Activated CD4-positive, alpha-beta T cell treated with anti-CD3 and anti-CD28 coated beads for 48 hours (primary cell): ENCODE results near the gene NHLRC4.

Experiments used
- DNase-seq: peaks from one replicate; pipeline ENCODE4 v3.0.0-alpha.2; 2020

The NHLRC4 gene

DNA sequence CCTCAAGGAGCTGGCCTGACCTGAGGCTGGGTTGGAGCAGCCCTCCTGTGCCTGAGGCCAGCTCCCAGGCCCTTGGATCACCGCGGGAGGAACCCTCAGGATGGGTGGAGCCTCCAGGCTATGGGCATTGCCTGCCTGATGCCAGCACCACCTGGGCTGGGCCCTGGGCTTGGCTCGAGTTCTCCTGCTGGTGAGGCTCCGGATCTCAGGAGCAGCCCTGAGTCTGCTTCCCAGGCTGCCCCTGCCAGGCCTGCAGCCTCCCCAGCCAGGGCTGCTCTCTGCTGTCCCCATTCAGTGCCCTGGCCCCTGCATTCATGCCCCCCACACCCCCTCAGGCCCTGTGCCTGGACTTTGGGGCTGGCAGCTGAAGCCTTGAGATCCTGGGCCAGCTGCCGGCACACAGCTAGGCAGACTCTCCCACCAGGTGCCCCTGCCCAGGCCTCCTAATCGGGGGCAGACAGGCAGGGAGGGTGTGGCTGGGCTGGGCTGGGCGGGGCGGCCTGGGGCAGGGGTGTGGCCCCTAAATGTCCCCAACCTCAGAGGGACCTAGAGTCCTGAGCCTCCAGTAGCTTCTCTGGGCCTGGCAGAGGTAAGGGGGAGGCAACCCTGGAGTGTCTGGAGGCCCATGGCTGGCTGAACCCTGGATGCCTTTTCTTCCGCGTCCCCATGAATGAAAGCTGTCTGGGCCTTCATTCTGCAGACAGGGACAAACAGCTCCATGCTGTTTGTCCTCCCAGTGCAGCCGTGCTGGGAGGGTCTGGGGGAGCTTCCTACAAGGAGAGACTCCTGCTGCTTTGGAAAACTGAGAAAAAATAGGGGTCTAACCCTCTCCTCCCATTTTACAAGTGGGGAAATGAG, 1.8 kb downstream of the NHLRC4 start:
- no peak for DNase-seq

DNA sequence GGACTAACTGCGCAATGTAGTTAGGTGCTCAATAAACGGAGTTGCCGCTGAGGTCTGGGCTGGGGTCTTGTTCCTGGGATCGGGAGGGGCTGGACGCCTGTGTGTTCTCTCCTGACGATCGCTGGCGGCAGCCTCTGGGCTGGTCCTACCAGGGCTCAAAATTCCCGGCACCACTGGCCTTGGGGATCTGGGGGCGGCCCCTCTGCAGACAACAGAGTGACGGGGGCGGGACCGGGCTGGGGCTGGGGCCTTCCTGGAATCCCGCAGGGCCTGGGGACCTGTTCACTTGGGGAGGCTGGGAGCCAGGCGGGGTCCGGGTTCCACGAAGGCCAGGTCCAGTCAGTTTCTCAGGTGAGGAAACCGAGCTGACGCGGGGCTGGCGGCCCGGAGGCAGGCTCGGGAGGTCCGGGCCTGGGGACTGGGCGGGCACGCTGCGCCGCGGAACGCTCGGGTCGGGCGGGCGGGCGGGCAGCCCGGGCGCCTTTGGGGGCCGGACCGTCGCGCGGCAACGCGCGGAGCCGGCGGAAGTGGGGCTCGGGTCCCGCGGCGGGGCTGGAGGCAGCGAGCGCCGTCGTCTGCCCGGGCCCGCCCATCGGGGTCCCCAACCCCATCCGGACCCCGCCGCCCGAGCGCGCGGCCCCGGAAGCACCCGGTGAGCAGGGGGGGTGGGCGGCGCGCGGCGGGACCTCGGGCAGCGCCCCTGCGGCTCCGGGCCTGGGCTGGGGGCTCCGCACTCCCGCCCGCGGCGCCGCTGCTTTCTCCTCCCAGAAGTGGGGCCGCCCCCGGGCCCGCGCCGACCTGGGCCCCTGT, 2.8 kb downstream of the NHLRC4 start, which contains the start of gene PIGQ:
TSS of gene PIGQ (plus strand) at position 524 of the 810 bp plus-strand sequence. CDS start 4,107 bp downstream, outside the sequence.
- DNase-seq: peak; percentile 72

DNA sequence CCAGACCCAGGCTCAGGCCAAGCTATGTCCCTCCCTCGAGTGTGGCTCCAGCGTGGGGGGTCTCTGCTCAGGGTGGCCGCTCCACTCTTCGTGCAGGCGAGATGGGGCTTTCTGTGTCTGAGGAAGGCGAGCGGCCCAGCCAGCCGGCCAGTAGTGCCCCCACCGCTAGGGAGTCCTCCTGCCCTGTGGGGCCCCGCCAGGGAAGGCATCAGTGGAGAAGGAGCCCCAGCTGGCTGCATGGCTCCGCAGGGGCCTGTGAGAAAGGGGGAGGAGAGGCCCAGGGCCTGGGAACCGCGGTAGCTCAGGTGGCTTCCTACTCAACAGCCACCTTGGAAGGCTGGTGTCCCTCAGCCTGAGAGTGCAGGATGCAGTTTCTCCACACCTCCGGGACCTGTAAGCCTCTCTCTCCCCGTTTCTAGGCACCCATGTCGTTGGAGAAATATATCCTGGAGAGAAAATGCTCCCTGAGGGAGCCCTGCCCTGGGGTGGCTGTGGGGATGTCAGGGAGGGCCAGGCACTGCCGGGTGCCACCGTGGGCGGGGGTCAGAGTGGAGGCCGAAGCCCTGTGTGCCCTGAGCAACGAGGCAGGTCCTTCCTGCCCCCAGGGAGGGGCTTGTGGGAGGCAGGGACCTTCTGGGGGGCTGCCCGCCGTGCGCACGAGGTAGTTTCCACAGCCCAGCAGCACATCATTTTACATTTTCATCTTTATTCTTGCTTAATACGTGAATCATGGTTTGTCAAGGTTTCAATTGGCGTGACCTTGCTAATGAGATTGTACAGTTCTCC, 6.3 kb downstream of the NHLRC4 start:
- DNase-seq: no peak

DNA sequence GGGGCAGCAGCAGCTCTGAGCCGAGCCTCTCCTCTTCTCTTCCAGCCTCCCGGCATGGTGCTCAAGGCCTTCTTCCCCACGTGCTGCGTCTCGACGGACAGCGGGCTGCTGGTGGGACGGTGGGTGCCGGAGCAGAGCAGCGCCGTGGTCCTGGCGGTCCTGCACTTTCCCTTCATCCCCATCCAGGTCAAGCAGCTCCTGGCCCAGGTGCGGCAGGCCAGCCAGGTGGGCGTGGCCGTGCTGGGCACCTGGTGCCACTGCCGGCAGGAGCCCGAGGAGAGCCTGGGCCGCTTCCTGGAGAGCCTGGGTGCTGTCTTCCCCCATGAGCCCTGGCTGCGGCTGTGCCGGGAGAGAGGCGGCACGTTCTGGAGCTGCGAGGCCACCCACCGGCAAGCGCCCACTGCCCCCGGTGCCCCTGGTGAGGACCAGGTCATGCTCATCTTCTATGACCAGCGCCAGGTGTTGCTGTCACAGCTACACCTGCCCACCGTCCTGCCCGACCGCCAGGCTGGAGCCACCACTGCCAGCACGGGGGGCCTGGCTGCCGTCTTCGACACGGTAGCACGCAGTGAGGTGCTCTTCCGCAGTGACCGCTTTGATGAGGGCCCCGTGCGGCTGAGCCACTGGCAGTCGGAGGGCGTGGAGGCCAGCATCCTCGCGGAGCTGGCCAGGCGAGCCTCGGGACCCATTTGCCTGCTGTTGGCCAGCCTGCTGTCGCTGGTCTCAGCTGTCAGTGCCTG, 7.4 kb downstream of the NHLRC4 start:
- DNase-seq: no peak

DNA sequence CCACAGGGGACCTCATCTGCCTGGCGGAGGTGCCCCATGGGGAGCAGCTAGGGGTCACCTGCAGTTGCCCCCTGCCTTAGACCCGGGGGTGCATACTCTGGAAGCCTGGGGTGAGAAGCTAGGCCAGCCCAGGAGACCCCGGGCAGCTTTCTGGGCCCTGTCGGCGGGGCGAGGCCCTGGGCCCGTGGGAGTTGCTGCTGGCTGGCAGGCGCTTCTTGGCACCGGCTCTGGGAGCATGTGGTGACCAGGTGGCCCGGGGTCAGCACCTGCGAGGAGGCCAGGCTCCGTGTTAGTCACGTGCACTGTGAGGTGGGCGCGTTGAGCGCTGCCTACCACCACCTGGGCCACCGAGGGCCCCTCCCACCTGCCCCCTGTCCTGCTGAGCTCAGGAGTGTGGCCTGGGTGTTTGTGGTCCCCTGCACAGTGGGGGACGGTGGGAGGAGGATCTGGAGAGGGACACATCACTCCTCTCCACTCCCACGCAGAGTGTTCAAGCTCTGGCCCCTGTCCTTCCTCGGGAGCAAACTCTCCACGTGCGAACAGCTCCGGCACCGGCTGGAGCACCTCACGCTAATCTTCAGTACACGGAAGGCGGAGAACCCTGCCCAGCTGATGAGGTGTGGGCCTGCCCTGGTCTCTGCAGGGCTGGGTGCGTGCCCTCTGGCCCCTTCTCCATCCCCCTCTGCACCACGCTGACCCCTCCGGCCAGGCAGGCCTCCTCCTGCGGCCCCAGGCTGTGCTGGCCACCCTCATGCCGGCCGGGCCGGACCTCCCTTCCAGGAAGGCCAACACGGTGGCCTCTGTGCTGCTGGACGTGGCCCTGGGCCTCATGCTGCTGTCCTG, 8.8 kb downstream of the NHLRC4 start:
- DNase-seq: no peak

DNA sequence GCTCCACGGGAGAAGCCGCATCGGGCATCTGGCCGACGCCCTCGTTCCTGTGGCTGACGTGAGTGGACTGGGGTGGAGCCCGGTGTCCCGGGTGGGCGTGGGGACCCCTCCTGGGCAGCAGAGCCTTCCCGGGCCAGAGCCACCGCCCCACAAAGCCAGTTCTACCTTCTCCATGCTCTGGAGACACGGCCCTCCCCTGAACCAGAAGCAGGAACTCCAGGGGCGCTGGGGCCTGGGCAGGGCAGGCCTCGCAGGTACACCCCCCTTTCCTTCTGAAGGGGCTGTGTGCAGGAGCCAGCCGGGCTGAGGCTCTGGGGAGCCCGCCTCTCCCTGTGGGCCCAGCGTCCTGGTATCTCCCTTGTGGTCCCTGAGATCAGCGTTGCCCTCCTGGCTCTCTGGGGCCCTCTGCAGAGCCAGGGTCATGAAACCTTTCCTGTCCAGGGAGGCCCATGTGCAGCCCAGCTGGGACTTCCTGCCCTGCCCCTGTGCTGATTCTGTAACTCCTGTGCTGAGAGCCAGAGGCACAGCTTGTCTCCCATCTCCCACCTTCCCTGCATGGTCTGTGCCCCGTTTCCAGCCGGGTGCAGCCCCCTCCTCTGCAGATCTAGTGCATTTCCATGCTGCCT, 9.5 kb downstream of the NHLRC4 start:
- no peak for DNase-seq

DNA sequence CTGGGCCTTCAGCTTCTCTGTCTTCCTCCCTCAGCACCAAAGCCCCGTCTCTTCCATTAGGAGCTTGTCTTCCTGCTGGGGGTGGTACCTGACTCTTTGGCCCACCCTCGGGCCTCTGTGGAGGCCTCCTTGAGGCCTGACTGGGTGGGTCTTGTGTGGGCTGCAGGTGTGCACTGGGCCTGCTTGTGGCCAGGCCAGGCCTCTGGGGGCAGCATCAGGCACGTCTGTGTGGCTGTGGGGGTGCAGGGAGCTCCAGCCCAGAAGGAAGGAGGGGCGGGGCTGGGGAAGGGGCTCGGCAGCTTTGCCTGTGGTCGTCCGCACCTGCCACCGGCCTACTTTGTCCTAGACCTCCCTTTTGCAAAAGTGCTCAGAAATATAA, 10.0 kb downstream of the NHLRC4 start:
- no peak for DNase-seq

DNA sequence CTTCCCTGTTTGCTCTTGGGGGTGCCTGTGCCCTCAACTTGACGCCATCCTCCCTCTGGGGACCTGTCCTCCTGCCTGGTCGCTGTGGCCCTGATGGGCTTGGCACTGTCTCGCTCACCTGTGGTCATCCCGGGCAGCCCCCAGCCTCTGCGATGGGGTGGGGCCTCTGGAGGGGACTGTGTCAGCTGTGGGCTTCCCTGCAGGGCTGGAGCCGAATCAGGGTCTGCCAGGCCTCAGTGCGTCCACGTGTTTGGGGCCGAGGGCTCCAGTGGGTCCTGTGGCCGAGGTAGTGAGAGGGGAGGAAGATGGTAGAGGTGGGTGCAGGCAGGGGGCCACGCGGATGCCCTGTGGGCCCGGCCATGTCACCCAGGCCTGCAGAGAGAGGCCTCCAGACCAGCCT, 11.0 kb downstream of the NHLRC4 start:
- no peak for DNase-seq

DNA sequence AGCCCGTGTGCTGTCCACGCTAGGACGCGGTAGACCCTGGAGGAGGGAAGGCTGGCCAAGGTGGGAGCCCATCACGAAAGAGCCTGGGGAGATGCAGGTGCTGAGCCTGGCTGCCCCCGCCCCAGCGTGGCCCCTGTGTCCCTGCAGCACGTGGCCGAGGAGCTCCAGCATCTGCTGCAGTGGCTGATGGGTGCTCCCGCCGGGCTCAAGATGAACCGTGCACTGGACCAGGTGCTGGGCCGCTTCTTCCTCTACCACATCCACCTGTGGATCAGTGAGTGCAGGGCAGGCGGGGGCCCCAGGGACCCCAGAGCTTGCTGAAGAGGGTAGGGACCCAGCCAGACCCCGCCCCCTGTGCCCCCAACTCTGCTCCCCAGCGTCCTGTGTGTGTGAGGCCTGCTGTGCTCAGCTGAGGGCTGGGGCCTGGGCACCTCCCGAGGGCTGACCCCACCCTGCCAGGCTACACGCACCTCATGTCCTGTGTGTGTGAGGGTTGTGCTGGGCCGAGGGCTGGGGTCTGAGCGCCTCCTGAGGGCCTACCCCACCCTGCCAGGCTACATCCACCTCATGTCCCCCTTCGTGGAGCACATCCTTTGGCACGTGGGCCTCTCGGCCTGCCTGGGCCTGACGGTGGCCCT, 11.5 kb downstream of the NHLRC4 start:
- DNase-seq: no peak

DNA sequence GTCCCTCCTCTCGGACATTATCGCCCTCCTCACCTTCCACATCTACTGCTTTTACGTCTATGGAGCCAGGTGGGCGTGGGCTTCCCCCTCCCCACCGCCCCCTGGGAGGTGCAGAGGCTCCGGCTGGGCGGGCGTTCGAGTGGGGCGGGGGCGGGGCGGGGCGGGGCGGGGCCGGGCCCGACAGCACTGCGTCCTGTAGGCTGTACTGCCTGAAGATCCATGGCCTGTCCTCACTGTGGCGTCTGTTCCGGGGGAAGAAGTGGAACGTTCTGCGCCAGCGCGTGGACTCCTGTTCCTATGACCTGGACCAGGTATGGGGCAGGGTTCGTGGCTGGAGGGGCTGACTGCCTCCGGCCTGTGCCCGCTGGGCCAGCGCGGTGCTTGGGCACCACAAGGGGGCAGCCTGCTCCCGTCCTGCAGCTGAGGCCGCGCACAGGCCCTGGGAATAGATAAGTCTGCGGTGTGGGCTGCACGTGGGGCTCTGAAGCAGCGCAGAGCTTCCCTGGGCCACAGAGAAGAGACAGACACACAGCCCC, 12.1 kb downstream of the NHLRC4 start:
- DNase-seq: peak; percentile 79

DNA sequence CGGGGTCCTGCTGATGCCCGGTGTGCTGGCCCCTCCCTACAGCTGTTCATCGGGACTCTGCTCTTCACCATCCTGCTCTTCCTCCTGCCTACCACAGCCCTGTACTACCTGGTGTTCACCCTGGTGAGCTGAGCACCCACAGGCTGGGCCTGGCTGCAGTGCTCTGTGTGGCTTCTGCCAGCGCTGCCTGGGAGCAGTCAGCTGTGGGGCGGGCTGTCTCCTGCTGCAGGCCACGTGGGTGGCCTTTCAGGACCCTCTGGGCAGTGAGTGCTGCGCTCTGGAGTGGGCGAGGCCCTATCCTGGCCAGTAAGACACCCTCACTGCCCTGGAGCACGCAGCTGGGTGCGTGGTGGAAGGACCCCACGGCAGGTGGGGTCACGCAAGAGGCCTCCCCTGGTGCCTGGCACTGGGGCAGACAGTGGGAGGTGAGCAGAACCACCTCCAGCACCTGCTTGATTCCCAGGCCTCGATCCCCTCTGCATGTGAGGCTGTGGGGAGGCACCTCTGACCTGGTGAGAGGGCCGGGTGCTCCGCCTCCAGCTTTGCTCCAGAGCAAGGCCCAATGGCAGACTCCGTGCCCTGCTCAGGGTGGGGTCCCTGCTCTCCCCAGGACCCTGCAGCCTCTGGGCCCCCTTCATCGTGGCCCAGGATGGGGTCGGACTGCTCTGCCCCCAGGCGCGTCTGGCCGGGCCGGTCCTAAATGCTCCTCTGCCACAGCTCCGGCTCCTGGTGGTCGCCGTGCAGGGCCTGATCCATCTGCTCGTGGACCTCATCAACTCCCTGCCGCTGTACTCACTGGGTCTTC, 13.5 kb downstream of the NHLRC4 start:
- no peak for DNase-seq

DNA sequence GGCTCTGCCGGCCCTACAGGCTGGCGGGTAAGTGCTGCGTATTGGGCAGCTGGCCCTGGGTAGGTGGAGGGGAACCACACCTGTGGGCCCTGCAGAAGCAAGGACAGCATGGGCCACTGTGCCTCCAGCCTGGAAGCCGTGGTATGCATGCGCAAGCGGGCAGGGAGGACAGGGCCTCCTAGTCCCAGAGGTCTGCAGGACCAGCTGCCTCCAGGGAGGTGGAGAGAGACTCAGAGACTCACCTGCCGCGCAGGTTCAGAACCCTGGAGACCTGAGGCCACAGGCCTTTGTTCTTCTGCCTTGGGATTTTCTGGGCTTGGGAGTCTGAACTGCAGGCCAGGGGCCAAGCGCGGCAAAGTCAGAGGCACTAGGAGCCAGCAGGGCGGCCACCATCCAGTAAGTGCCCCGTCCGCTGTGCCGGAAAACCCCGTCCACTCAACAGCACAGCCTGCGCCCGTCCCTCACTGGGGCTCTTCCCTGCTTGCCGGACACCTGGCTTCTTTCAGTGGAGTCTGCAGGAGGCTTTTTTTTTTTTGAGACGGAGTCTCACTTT, 14.2 kb downstream of the NHLRC4 start:
- no peak for DNase-seq

DNA sequence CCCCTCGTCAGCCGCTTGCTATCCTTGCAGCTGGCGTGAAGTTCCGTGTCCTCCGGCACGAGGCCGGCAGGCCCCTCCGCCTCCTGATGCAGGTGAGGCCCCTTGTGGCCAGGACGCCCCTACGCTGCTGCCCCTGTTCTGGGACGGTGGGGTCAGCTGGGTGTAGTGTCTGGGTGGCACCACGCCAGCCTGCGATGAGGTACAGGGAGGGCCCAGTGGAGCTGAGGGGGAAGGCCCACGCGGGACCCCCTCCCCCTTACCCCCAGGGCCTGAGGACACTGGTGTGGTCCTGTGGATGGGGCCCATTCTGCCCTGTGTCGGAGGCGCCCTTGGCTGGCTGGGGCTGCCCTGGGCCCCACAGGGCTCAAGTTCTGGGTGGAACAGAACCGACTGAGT, 15.4 kb downstream of the NHLRC4 start:
- DNase-seq: no peak

DNA sequence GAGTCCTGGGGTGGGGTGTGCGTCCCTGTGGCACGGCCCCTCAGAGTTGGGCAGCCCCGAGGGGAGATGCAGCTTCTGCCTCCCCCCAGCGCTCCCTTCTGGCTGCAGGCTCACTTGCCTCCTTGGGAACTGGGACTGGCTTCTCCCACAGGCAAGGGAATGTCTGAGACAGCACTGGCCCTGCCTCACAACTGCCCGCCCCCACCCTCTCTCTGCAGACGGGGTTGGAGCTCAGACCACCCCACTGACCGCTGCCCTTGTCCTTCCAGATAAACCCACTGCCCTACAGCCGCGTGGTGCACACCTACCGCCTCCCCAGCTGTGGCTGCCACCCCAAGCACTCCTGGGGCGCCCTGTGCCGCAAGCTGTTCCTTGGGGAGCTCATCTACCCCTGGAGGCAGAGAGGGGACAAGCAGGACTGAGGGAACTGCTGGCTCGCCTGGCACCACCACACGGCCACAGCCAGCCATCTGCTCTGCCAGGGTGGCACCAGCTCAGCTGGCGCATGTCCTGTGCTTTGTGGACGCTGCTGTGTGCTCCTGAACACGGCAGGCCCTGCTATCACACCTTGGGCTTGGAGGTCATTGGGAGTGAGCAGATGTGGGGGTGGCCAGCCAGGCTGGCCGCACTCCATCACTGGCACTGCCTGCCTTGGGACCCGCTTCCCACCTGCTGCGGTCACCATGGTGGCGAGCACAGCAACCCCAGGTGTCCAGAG, 16.0 kb downstream of the NHLRC4 start:
- no peak for DNase-seq

DNA sequence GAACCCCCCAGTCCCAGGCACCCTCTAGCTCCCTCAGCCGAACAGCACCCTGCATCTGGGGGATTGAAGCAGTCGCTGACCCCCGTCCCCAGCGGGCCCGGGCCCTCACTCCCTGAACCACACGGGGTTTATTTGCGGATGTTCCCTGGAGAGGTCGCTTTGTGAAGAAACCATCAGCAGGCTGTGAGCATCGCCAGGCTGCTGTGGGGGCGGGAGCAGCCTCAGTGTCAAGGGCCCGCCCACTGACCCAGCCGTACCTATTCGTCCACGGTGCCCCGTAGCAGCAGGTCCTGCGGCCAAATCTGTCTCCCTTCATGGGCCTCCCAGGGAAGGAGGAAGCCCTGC, 16.6 kb downstream of the NHLRC4 start:
- DNase-seq: no peak

DNA sequence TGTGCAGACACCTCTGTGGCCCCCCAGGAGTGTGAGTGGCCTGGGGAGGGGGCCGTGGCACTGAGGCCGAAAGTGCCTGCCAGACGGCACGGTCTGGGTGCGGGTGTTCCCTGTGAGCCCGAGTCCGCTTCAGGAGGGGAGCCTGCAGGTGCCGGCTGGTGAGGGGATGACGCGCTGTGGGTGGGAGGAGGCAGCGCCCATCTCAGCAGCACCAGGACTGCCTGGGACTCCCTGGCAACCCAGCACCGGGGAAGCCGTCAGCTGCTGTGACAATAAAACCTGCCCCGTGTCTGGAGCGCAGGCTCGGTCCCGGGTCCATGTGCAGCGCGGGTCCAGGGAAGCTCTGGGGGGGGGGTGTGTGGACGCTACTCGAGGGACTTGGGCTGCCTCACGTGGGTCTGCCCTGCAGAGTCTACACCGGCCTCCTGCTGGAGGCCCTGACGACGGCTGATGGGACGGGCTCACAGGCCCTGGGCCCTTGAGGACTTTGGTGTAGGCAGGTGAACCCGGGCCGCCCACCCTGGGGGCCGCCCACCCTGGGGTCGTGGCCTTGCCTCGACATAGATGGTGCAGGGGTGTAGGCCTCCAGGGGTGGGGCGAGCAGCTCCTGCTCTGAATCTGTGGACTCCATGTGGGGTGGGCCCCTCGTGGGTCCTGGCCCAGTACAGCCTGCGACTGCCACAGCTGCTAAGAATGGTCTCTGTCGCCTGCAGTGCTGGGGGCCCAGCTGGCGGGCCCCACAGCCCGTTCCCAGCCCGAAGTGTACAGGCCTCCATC, 17.2 kb downstream of the NHLRC4 start:
- DNase-seq: no peak

DNA sequence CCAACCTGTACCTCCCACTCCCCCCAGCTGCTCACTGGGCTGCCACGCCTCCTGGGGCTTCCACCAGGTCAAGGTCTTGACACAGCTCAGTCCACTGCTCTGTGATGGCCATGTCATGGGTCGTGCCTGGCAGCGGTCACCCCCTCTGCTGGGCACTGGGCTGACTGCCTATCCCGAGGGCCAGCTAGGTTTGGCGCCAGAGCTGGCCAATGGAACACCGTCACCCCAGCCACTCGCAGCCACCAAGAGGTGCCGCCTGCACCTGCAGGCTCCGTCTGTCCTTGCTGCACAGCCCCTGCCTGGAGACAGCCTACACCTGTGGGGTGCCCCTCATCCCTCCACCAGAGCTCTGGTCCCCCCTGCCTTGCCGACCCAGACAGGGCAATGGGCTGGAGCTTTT, 18.5 kb downstream of the NHLRC4 start:
- DNase-seq: peak; percentile 29
